Colonic mucosa (tissue), 4 donors: ENCODE data around the gene EML6. TPM values are rescaled to one million over a fixed set of nuclear protein-coding genes. Genes with fewer than 3 reads are reported as not detected.

ENCODE experiments used
- DNase-seq: peaks from one replicate; pipeline ENCODE4 v3.0.0-alpha.2; 2020
- H3K27ac ChIP-seq: fragments of 200-600 bp; one replicate; pipeline ENCODE4 v1.8.0; 2021
- H3K27me3 ChIP-seq: fragments of 200-600 bp; one replicate; pipeline ENCODE4 v1.8.0; 2021
- H3K36me3 ChIP-seq: fragments of 200-600 bp; one replicate; pipeline ENCODE4 v1.8.0; 2021
- H3K4me1 ChIP-seq: fragments of 200-600 bp; one replicate; pipeline ENCODE4 v1.8.0; 2021; ENCODE audit warnings: mild to moderate bottlenecking
- H3K4me3 ChIP-seq: fragments of 200-600 bp; one replicate; pipeline ENCODE4 v1.8.0; 2021
- H3K9ac ChIP-seq, 2 donors: one replicate each; pipeline ENCODE4 v1.7.0; 2013; ENCODE audit warnings: control low read depth in 2 of 2, low read depth in 2 of 2, low read length in 2 of 2
- H3K9me3 ChIP-seq: fragments of 200-600 bp; one replicate; pipeline ENCODE4 v1.8.0; 2021
- intact Hi-C: fragments of 100-400 bp; cut with DNase I; formaldehyde crosslinking; loops from one replicate; pipeline ENCODE4 v1.14.1; 2022
- total RNA-seq, 2 donors: library from RNA; stranded (reverse); fragmentation: NEBNext Ultra II Directional in 1 of 2; extraction: Animal tissue kit (Norgen Biotek cat#: 25700) in 1 of 2; gene quantifications; one replicate each; pipeline ENCODE4 v1.2.1, GENCODE V29; 2021
- TF ChIP-seq, protein P1 (sequence below): fragments of 200-600 bp; IDR thresholded peaks from one replicate; pipeline ENCODE4 v1.8.0; 2022; ENCODE audit warnings: antibody characterized with exemption, mild to moderate bottlenecking
- donor health status: healthy.
- donor health status: DM: no; HTN: no; CAD: no.
- donor health status: DM: no; HTN: no; CAD: no.

EML6 gene
- total RNA-seq, 2 donors from 2014 or later, result 2.1 to 2.5 TPM

DNA sequence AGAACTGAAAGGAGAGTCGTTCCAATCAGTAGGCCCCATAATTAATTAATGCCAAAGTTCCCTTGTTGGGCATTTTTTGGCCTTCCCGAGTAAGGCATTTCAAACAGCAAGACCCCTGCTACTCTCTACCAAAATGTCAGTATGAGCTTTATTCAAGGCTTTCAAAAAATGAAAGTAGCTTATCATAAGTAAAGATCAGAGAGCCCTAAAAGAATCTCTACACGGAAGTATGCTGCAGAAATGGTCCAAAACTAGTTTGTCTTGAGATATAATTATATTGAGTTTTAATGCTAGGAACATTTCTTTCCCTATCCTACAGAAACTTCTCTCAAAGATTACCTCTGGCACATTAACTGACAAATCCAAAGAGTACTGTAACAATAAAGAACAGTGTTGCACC is 282.8 kb downstream of the EML6 start:
- H3K4me1 ChIP-seq, result peaks cover 9% of the 10 kb centered on the region
- no peaks in the 10 kb centered on the region for H3K36me3 ChIP-seq
- no peak overlapping the region for H3K27ac ChIP-seq
- no peak overlapping the region for H3K9ac ChIP-seq
- H3K4me3 ChIP-seq, result no peak overlapping the region
- DNase-seq, result no peak
- intact Hi-C loops, result no loop called here
- H3K9me3 ChIP-seq, result no peaks in the 10 kb centered on the region
- no peaks in the 10 kb centered on the region for H3K27me3 ChIP-seq
- TF ChIP-seq, protein P1, sequence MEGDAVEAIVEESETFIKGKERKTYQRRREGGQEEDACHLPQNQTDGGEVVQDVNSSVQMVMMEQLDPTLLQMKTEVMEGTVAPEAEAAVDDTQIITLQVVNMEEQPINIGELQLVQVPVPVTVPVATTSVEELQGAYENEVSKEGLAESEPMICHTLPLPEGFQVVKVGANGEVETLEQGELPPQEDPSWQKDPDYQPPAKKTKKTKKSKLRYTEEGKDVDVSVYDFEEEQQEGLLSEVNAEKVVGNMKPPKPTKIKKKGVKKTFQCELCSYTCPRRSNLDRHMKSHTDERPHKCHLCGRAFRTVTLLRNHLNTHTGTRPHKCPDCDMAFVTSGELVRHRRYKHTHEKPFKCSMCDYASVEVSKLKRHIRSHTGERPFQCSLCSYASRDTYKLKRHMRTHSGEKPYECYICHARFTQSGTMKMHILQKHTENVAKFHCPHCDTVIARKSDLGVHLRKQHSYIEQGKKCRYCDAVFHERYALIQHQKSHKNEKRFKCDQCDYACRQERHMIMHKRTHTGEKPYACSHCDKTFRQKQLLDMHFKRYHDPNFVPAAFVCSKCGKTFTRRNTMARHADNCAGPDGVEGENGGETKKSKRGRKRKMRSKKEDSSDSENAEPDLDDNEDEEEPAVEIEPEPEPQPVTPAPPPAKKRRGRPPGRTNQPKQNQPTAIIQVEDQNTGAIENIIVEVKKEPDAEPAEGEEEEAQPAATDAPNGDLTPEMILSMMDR, result no peak

DNA sequence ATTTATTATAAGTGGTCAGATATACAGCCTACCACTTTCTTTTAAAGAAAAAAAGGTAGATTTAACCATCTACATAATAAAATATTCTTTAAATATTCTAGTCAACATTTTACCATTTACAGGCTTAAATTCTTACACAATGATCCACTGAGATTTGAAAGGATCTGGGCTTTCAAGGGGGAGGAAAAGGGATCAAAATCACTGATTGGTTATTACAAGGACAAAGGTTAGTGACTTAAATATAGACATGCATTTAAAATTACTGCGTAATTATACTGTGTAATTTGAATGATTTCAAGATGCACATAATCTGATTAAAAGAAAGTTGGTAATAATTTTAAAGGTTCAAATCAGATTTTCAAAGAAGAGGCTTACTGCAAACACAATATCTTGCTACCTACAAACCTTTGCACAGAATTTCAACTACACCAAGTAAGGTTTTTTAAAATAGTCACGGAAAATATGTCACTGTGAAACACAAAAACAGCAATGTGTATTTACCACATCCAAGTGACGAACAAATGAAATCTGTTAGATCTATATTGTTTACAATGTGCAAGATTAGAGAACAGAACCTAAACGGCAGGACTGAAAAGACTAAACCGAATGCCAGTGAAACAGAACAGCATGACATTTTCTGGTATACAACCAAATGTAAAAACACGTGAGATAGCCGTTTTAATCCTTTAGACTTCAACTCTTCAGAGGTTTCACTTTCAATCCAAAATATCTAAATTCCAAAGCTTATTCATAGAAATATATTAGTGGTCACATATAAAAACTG is 286.0 kb downstream of the EML6 start:
- intact Hi-C loops, result loop anchor here (5.0 kb wide), 1 partner anchor 107 kb away; no protein-coding TSS in a partner anchor
- no peaks in the 10 kb centered on the region for H3K9me3 ChIP-seq
- H3K4me1 ChIP-seq, result peaks cover 23% of the 10 kb centered on the region
- TF ChIP-seq, protein P1, result no peak
- no peaks in the 10 kb centered on the region for H3K27me3 ChIP-seq
- no peaks in the 10 kb centered on the region for H3K36me3 ChIP-seq
- peak overlapping the region; percentile 30 for H3K4me3 ChIP-seq
- H3K9ac ChIP-seq, result peak overlapping the region in 1 of 2 donors; percentile 75
- DNase-seq, result no peak
- H3K27ac ChIP-seq, result peak overlapping the region; percentile 71

DNA sequence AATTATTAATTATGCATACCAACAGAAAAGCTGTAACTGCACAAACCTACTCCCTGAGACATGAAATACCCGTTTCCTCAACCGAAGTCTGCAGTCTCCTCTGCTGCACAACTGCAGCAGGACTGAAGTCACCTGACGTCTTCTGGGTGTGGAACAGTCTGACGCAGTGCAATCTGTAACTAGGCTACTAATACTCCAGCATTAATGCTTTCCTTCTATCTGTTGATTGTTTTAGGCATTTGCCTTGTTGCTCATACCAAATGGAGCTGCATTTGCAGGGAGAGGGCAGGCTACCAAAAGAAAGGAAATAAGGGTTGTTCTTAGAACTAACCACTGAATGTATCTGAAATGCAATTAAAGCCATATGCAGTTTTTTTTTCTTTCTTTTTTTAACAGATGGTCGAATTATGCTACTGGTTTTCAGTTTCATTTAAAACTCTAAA is 286.7 kb downstream of the EML6 start:
- no peaks in the 10 kb centered on the region for H3K27me3 ChIP-seq
- peak overlapping the region; percentile 30 for H3K4me3 ChIP-seq
- H3K27ac ChIP-seq, result peak overlapping the region; percentile 71
- no peaks in the 10 kb centered on the region for H3K9me3 ChIP-seq
- no peaks in the 10 kb centered on the region for H3K36me3 ChIP-seq
- intact Hi-C loops, result loop anchor here (5.0 kb wide), 1 partner anchor 108 kb away; no protein-coding TSS in a partner anchor
- TF ChIP-seq, protein P1, result no peak
- peak; percentile 83 for DNase-seq
- H3K9ac ChIP-seq, result peak overlapping the region in 1 of 2 donors; percentile 75
- peaks cover 30% of the 10 kb centered on the region for H3K4me1 ChIP-seq

DNA sequence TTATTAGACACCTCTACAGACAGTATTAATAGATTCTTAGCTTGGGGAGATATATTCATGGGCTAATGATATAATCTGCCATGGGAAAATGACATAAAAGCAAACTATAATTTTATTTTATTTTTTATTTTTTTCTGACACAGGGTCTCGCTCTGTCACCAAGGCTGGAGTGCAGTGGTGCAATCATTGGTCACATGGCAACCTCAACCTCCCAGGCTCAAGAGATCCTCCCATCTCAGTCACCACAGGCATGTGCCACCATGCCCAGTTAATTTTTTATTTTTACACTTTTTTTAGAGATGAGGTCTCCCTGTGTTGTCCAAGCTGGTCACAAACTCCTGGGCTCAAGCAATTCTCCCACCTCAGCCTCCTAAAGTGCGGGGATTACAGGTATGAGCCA is 287.5 kb downstream of the EML6 start:
- H3K9me3 ChIP-seq, result no peaks in the 10 kb centered on the region
- DNase-seq, result no peak
- H3K9ac ChIP-seq, result no peak overlapping the region
- H3K4me1 ChIP-seq, result peaks cover 31% of the 10 kb centered on the region
- TF ChIP-seq, protein P1, result no peak
- no peak overlapping the region for H3K4me3 ChIP-seq
- intact Hi-C loops, result loop anchor here (5.0 kb wide), 1 partner anchor 109 kb away; no protein-coding TSS in a partner anchor
- H3K36me3 ChIP-seq, result no peaks in the 10 kb centered on the region
- no peaks in the 10 kb centered on the region for H3K27me3 ChIP-seq
- H3K27ac ChIP-seq, result peak overlapping the region; percentile 71

DNA sequence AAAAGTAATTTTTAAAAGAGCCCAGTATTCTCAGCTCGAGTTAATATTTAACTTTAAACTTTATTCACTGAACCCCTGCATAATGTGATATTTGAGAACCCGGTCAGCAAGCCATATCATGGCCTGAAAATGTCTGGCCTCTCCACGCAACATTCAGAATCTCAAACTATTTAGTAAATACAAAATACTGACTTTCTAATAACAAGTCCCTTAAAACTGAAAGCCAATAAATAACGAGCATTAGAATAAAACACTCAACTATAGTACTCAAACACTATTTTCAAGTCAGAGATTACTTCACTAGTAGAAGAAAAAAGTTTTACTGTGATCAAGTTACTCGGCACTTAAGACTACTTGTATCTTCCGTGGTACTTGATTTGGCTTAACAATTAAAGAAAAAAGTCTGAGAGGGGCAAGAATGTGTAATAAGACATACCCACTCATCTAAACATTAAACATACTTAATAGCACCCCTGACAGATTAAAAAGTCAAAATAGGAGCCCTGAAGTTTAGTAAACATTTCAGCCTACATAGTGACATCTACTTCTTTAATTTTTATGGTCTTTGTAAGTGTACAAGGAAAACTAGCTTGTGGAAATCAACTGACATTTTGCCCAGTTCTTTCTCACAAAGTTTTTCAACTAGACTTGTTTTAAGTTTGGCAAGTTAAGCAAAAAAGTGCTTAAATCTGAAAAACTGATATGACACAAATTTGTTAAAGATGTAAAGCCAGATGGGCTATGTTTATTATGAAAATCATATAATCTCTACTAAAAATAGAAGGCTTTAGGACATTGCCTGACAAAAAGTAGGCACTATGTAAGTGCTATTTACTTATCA is 288.6 kb downstream of the EML6 start:
- H3K9me3 ChIP-seq, result no peaks in the 10 kb centered on the region
- TF ChIP-seq, protein P1, result no peak
- peak overlapping the region; percentile 71 for H3K27ac ChIP-seq
- H3K27me3 ChIP-seq, result no peaks in the 10 kb centered on the region
- no peaks in the 10 kb centered on the region for H3K36me3 ChIP-seq
- no peak for DNase-seq
- H3K9ac ChIP-seq, result peak overlapping the region in 1 of 2 donors; percentile 77
- H3K4me3 ChIP-seq, result no peak overlapping the region
- peaks cover 31% of the 10 kb centered on the region for H3K4me1 ChIP-seq
- intact Hi-C loops, result loop anchor here (5.0 kb wide), 1 partner anchor 110 kb away; no protein-coding TSS in a partner anchor
